B cell (primary cell): Measurements from ENCODE around the gene ARV1.

ENCODE experiments used
- CTCF ChIP-seq: fragments of 200-600 bp; IDR thresholded peaks from one replicate; pipeline ENCODE4 v1.8.0; 2022; ENCODE audit warnings: antibody characterized with exemption, mild to moderate bottlenecking
- EZH2 ChIP-seq: IDR thresholded peaks from 2 replicates; pipeline ENCODE4 v1.6.1; 2012; ENCODE audit warnings: borderline replicate concordance, low read depth, mild to moderate bottlenecking, moderate library complexity, low read length; ENCODE audit not compliant: insufficient read depth, poor library complexity, severe bottlenecking

GRCh38 chr1:230976360-230976759 lies 2.5 kb upstream of the ARV1 start:
- no peak for TF ChIP-seq CTCF
- no peak for TF ChIP-seq EZH2
